Upper lobe of left lung (tissue), 4 donors: ENCODE data around the gene OR8D2.

Experiments used
- CTCF ChIP-seq, 6 experiments: fragments of 450-650 bp in 4 of 6; fragments of 200-600 bp in 2 of 6; sonication (generic) in 2 of 6; IDR thresholded peaks; one replicate each; pipeline ENCODE4 v1.5.1; 2016 to 2019; ENCODE audit warnings: antibody characterized with exemption in 6 of 6
- POLR2AphosphoS5 ChIP-seq, 2 donors: sonication (generic); formaldehyde crosslinking; IDR thresholded peaks; one replicate each; pipeline ENCODE4 v1.5.1; 2017; ENCODE audit warnings: antibody characterized with exemption in 2 of 2

GRCh38 chr11:124329787-124330478 is 9.9 kb upstream of the OR8D2 start:
- no peak for TF ChIP-seq CTCF (IDR thresholded peaks at IDR 0.05)
- no peak for TF ChIP-seq POLR2AphosphoS5 (IDR thresholded peaks at IDR 0.05)
